ENCODE results near the gene LCE6A.

Gene LCE6A, protein sequence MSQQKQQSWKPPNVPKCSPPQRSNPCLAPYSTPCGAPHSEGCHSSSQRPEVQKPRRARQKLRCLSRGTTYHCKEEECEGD

DNA sequence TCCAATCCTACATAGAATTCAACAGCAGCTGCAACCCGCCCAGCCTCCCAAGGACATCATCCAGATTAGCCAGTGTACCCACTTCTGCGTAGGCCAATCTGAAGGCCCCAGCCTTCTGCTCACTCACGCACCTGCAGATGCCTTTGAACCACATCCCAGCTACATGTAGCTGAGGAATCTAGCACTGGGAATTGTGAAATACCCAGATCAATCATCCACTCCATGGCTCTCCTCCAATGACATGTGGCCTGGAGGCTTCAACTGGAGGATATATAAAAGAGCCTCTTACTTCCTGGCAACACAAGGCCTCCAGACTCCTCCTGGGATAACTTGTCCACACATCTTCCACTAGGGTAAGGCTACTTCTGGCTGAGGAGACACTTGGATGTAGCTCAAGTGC, at the start of gene LCE6A:
LCE6A (plus strand) TSS at position 301 of the 400 bp plus-strand sequence. CDS start 665 bp downstream, outside the sequence.
- no peak for DNase-seq

DNA sequence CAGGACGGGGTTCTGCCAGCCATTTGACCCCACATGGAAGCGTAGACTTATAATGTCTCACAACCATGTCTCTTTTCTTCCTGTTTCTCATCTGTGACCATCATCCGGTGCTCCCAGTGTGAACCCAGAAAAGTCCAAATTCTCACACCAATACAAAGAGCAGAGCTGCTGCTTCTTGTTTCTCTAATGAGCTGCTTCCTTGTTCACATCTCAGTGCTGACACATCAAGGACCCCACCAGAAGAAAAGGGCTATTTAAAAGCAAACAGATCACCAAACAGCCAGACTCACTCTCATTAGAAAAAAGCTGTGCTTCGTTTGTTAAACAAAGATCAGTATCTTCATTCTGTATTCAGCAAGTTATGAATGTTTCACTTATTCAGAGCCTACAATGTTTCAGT, 47.0 kb upstream of the LCE6A start:
- no peak for DNase-seq

DNA sequence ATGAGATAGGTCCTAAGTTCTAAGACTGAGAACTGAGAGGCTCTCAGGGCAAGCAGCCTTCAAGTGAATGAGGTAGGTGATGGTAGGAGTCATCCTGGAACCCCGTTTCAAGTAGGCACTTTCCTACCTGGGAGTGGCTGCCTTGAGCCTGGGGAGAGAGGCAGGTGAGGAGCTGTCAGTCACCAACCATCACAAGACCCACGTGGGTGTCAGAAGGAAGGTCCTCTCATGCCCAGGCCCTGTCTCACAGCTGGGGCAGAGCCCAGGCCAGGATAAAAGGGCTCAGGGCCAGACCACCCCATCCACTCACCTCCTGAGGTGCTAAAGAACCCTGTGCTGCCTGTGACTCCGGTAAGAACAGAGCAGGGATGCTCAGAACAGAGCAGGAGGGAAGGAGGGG, 46.2 kb upstream of the LCE6A start, which contains the start of gene LCE1D:
LCE1D (plus strand) TSS at position 301 of the 400 bp plus-strand sequence. CDS start 1,074 bp downstream, outside the sequence.
- no peak for DNase-seq

DNA sequence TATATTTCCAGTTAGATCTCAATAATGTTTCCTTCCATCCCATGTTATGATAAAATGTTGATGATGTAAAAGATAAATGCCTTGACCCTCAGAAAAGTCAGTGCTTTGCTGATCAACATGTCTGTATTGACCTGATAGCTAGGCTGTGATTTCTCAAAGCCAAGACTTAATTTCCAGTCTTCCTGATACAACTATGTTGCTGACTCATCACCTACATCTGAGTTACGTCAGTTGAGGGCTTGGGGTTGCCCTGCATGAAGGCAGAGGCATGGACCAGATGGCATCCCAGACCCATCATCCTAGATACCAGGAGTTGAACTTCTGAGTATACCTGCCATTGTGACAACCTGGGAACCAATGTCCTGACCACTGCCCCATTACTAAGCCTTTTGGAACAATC, 41.3 kb upstream of the LCE6A start:
- no peak for DNase-seq

DNA sequence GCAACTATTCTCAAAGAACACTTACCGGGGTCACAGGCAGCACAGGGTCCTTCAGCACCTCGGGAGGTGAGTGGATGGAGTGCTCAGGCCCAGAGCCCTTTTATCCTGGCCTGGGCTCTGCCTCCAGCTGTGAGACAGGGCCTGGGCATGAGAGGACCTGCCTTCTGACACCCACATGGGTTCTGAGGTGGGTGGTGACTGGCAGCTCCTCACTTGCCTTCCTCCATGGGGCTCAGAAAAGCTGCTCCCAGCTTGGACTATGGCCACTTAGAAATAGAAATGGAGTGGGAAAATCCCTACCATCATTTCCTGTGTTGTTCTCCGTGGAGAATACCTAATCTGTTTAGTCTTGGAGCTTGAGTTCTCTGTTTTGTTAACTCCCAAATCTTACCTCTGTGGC, 36.1 kb upstream of the LCE6A start, which contains the start of gene LCE1C:
LCE1C (minus strand) TSS at position 76 of the 400 bp plus-strand sequence. CDS start 1,173 bp downstream, outside the sequence.
- no peak for DNase-seq

DNA sequence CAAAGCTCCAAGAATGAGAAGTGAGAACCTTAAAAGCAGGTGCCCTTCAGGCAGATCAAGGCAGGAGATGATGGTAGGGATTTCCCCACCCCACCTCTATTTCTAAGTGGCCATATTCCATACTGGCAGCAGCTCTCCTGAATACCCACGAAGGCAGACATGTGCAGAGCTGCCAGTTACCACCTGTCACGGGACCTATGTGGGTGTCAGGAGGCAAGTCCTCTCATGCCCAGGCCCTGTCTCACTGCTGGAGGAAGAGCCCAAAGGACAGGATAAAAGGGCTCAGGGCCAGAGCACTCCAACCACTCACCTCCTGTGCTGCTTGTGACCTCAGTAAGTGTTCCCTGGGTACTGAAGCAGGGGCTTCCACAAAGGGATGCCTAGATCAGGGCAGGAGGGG, 31.6 kb upstream of the LCE6A start:
- DNase-seq, result no peak

DNA sequence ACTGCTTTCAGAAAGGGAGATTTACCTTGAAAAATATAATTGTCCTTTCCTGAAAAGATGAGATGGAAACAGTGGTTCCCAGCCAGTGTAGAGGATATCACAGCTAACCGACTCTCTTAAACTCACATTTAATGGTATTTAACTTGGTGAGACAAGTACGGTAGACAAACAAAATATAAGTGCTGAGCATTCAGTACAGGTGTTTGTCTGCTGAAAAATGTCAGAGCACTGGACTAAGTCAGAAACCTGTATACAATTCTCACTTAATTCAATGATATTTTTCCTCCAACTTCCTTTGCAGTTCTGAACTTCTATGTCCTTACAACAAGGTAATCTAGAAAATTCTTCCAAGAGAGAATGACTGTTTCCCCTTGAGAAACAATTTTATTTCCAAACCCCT, 31.0 kb upstream of the LCE6A start, which contains the start of gene LCE1B:
LCE1B (plus strand) TSS at position 301 of the 400 bp plus-strand sequence. CDS start 476 bp downstream, outside the sequence.
- no peak for DNase-seq

DNA sequence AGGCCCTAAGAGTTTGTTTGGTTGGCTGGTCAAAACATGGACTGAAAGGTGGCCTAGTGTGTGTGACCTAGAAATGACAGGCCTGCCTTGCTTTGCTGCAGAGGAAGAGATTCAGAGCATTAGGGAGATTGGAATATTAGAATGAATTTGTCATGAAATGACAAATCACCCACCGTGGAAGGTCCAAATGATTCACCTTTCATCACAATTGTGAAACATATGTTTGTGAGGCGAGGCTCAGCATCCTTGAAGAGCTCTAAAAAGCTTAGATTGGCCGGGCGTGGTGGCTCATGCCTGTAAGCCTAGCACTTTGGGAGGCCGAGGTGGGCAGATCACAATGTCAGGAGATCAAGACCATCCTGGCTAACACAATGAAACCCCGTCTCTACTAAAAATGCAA, 25.3 kb upstream of the LCE6A start:
- no peak for DNase-seq

DNA sequence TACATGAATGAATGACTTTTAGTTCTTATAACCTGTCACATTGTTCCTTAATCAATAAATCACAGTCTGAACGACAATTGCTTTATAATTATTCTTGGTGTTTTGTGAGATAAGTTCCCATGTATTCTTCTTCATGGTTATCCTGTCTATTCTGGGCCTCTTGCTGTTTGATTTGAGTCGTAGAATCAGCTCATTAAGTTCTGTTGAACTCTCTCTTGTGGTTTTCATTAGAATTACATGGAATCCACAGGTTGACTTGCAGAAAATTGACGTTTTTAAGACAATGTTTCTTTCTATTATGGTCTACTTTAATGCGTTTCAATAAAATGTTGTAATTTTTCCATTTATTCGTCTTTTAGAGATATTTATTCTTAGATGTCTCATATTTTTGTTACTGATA, 19.4 kb upstream of the LCE6A start:
- DNase-seq, result no peak

DNA sequence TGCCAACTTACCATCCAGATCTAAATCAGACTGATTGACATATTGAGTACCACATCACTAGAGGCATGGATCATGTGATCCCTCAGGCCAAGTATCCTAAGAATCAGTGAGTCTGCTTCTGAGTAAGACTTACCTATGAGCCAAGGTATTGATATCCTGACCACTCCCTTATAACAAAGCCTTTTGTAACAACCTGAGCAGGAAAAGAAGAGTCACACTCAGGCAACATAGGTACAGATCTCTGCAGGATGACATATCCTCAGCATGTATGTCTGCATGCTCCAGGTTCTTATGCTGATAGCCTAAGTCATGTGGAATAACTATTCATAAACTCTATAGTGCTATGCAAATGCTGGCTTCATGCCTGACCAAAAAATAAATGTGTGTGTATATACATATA, 17.7 kb upstream of the LCE6A start:
- no peak for DNase-seq

DNA sequence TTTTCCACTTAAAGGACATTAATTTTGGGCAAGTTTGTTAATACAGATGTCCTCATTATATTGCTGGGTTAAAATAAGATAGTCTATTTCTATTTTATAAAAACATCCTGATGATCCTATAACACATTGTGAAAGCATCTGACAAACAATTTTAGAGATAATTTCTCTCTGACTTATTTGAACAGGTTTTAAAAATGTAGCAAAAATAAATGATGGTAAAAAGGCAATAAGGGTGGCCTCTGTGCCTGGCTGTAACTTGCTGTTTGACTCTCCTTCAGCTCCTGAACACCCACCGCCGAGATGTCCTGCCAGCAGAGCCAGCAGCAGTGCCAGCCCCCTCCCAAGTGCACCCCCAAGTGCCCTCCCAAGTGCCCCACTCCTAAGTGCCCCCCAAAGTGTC, 15.5 kb upstream of the LCE6A start, which contains the start of gene LCE1A:
LCE1A (plus strand) TSS at position 301 of the 400 bp plus-strand sequence; CDS start at position 301, 0 bp downstream.
- DNase-seq, result no peak

DNA sequence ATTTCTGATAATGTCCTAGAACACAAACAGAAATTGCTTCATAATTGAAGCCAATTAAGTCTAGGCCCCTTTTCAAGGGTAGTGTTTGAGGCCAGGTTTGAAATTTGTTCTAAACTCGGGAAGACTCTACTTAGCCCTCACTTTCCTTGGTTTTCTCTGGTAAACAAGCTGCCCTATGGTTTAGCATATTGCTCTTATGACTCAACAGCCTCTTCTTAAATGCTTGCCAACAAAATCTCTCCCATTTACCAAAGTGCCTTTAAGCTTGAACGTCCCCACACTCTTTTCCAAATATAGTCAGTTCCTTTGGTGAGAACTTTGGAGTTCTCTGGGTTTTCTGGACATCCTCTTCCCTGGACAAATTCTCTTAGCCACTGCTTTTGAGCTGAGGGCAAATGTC, 5.8 kb upstream of the LCE6A start:
- DNase-seq, result no peak

DNA sequence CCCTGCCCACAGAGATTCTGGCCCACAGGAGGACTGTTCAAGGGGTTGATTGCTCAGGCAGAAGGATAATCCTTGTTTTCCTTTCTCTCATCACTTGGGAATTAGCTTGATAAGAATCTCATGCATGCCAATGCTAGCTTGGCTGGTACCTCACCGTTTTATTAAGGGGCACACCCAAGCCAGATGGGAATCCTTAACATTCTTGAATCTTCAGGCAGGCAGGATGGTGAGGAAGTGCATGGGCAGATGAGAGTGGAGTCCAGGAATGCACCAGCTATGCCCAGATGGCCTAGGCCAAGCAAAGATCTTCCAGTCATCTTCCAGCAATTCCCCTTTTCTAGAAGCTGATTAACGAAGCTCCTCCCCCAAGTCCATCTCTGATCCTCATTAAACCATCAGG, 13.0 kb downstream of the LCE6A start:
- no peak for DNase-seq

DNA sequence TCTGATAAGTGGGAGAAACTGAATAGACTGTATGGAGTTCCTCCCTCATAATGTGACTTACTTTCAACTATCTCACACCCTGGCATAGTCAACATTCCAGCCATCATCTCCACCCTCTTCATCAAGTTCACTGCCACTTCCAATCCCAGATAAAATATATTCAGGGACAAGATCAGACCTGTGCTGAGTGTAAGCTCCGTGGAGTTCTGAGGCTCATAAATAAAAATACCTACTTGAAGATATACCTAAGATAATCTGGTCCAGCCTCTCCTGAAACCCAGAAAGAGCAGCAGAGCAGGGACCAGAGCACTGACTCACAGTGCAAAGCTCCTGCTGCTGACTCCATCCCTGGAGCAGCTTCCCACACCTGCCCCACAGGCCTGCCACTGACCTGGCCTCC, 15.4 kb downstream of the LCE6A start:
- no peak for DNase-seq

DNA sequence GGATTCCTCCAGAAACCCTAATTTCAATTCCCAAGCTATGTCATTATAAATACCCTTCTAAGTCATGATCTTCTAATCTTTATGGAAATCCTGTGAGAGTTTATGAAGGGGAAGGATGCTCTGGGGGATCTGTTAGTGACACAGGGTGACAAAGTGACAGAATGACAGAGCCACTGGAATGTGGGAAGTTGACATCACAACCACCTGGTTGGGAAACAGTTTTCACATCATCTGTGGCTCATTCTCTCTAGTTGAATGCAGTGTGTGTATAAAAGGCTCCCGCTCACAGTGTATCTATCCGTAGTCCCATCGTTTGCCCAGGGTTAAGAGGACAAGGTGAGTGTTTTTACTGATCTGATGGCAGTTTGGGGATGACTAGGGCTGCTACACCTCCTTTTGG, 17.0 kb downstream of the LCE6A start, which contains the start of gene LCE7A:
LCE7A (plus strand) TSS at position 301 of the 400 bp plus-strand sequence. CDS start 702 bp downstream, outside the sequence.
- no peak for DNase-seq

DNA sequence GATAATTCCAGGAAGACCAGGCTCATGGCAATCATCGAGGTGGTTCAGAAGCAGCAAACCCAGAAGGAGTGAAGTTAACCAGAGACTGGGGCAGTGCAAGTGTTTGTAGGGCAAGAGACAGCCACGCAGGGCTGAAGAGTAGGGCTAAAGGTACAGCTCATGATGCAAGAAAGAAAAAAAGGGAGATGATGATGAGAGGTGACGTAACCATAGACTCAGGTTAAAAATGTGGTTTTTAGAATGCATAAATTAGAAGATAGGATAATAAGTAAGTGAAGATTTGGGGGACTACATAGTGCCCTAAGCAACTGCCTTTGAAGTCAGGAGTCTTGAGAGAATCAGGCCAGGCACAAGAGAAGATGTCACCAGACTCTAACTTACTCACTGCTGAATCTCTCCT, 17.5 kb downstream of the LCE6A start:
- no peak for DNase-seq

DNA sequence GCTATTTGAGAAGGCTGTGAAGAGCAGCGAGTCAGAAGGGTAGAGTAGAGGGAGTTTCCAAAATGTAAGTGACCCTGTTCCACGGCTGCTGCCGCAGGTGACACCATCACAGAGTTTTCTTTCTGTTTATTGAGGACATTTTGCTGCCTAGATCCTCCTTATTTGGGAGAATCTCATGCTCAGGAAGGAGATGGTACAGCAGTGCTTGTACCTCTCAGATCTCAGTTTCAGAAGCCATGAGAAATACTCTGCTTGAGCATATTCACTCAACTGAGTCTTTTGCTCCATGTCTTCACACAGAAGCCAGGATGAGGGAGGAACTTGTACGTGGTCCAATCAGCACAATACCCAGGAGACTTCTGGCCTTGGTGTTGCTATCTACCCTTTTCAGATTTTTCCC, 18.7 kb downstream of the LCE6A start:
- no peak for DNase-seq

DNA sequence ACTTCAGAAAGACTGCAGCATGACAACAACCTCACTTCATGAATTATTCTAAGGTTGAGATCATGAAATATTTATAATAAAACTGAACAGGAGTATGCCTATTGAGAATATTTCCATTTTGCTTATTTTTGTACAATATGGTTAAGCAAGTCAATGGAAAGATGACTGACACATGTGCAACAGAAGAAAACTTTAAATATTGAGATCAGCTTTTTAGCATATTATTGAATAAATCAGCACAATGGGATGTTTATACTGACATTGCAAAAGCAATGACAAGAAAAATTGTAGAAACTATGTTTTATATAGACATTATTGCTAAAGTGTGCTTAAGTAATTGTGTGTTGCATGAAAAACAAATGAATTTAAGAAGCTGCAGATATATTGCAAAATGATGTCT, 21.8 kb downstream of the LCE6A start:
- DNase-seq, result no peak

DNA sequence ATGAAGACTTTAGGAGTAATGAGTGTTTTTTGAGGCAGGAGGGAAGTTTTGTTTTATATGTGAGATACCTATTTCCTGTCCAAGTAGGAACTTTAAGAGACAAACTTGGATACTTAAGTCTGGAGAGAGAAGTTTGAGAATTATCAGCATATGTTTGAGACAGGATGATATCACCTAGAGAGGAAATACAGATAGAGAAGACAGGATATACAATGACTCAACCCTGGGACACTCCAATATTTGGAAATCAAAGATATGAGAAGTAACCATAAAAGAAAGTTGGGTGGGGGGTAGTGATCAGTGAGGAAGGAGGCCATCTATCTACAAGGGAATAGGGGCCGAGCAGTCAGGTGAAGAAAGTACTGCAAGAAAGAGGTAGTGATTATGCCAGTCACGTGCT, 23.7 kb downstream of the LCE6A start:
- DNase-seq, result no peak

DNA sequence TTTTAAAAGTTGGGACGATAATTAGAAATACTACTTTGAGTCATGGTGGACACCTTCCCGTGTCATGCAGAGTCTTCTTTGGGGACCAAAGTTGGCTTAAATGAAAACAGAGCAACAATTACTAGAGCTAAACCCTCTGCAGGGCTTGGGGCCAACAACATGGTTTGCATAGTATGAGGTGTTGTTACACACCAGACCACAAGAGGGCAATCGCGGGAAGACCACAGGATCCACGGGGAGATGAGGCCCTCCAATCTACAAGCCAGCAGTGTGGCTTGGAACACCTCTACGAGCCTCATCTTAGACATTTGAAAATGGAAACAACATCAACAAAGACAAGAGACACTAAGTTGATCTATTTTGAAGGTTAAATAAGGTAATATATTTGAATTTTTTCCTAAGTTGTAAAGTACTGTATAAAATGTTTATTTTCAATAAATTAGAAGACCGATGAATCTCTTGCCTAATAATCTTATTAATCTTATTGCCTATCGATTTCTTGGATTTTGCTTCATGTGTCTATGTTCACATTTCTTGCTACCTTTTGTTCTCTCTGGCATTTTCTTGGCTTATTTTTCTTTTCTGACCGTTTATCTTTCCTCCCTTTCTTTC, 27.3 kb downstream of the LCE6A start:
- no peak for DNase-seq

DNA sequence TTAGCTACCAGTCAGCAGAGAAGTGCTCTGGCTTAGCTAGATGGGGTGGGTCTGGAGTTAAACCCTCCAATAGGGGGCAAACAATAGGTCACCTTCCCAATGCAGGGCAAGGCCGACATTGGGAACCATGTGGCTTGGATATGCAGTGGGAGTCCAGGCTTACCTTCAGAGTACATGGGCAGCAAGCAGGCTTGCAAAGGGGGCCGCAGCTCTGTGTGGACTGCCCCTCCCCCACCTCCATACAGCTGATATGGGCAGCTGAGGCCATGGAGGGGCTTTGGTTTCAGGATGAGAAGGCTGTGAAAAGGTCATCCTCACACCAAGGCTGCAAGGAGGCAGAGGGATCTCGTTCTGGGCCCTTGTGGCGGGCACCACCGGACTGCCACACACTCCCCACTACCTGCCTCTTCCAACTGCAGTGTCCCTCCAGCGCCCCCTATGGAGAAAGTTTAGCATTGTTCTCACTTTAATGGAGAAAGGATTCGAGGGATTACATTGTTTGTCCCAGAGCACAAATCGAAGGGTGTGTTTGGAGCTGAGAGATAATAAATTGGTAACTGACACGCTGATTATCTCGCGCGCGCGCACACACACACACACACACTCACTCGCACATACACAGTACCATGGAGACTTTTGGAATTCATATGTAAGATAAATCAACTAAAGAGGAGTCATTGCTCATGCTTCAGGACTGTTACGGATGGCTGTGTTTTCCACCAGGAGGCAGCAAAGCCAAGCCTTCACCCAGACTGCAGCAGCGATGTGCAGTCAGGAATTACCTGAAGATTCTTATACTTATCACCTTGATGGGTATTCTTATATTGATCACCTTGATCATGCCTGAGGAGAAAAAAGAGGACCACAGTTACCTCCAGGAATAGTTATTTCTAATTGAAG, 28.4 kb downstream of the LCE6A start:
- DNase-seq, result no peak

DNA sequence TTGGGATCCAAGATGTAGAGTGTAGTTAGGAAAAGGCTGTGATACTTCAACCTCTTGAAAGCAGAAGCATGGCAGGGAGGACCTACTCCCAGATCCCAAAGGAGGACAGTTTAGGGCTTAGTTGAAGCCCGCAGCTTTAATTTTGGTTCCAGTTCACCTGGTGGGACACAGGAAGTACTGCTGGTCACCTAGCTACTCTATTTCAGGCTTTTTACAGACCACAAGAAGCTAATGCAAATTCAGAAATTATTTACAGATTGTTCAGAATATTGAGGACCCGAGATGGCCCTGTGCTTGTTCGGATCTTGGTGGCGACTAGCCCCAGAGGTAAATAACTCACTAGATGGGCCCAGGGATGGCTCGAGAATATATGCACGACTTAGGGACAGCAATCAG, 29.1 kb downstream of the LCE6A start:
- no peak for DNase-seq

DNA sequence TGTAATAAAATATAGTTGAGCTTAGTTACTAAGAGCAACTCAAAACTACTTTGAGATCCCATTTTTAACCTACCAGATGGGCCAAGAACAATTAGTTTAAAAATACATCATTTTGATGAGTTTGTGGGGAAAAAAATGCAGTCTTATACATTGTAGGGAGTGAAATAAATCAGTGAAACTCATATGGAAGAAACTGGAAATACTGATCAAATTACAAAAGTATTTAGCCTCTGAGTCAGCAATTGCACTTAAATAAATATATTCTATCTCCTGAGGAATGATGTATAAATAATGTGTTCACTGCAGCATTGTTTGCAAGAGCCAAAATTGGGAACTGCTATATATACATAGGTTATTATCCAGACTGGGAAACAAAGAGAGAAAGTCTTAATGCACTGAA, 30.8 kb downstream of the LCE6A start:
- no peak for DNase-seq

DNA sequence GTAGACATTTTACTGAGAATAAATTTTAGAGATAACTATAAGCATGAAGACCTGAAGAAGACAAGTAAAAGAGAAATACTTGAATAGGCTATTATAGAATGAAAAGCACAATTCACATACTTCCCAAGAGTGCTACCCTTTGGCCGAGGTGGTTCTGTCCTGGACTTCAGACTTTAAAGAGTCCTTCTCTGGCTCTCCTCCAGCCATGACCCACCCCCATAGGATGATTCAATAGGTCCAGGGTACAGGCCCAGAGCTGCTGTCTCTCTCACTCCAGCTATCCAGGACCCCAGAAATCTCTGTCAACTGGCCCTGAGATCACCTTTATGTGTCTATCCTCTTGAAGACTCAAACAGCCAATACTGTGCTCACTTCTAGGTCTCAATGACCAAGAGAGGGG, 34.2 kb downstream of the LCE6A start:
- DNase-seq, result no peak
